IMR-90 (cell line): Measurements from ENCODE around the gene PPP2R1A. TPM values are rescaled to one million over a fixed set of nuclear protein-coding genes. Genes with fewer than 3 reads are reported as not detected.
A peak's percentile ranks its signal among the peaks of the same experiment; 100 is the strongest.

Experiments used
- ATAC-seq: fragments of 200-7000 bp; cut with Tn5 transposase; 2 replicates; pipeline ENCODE4 v1.9.1; 2020; ENCODE audit warnings: low read depth, mild to moderate bottlenecking, moderate library complexity
- BruUV-seq: library from RNA; stranded (reverse); fragments of 400-500 nt; replicated peaks from 2 replicates; lab custom pipeline; 2021; lab: Mats Ljungman, UMichigan
- CTCF ChIA-PET: fragments of 300-600 bp; formaldehyde crosslinking; extraction: SDS; loops from one replicate; lab custom pipeline; 2021; ENCODE audit warnings: antibody characterized with exemption; lab: Yijun Ruan, JAX
- POLR2A ChIA-PET: fragments of 300-600 bp; sonication (Branson Sonifier 250); formaldehyde crosslinking; loops from one replicate; lab custom pipeline; 2022; ENCODE audit warnings: antibody characterized with exemption; ENCODE audit not compliant: unreplicated experiment; lab: Charles Lee
- DNase-seq: peaks from one replicate; pipeline ENCODE4 v3.0.0; 2013
- H2AFZ ChIP-seq: replicated peaks from 2 replicates; pipeline ENCODE3; 2013; ENCODE audit warnings: low read length, mild to moderate bottlenecking; ENCODE audit not compliant: poor library complexity
- H2AK5ac ChIP-seq: 2 replicates; pipeline ENCODE4 v1.6.1; 2013; ENCODE audit warnings: low read depth, low read length, inconsistent platforms
- H2AK9ac ChIP-seq: replicated peaks from 2 replicates; pipeline ENCODE3; 2013; ENCODE audit warnings: mild to moderate bottlenecking, low read depth, low read length, moderate library complexity; ENCODE audit not compliant: poor library complexity
- H2BK120ac ChIP-seq: 2 replicates; pipeline ENCODE4 v1.6.1; 2013; ENCODE audit warnings: low read depth, low read length, inconsistent platforms
- H2BK15ac ChIP-seq: 3 replicates; pipeline ENCODE4 v1.6.1; 2013; ENCODE audit warnings: low read depth, low read length, inconsistent platforms
- H2BK20ac ChIP-seq: 2 replicates; pipeline ENCODE4 v1.6.1; 2013; ENCODE audit warnings: low read depth, mild to moderate bottlenecking, inconsistent platforms, low read length, moderate library complexity
- H2BK5ac ChIP-seq: 2 replicates; pipeline ENCODE4 v1.6.1; 2013; ENCODE audit warnings: mild to moderate bottlenecking, low read depth, low read length, inconsistent platforms; ENCODE audit not compliant: poor library complexity, severe bottlenecking
- H3K14ac ChIP-seq: replicated peaks from 2 replicates; pipeline ENCODE4 v1.6.1; 2013; ENCODE audit warnings: low read depth, low read length, inconsistent platforms
- H3K18ac ChIP-seq: 2 replicates; pipeline ENCODE4 v1.6.1; 2013; ENCODE audit warnings: low read depth, low read length, control low read depth
- H3K23ac ChIP-seq: 2 replicates; pipeline ENCODE4 v1.6.1; 2013; ENCODE audit warnings: low read depth, low read length, inconsistent platforms
- H3K27ac ChIP-seq: 2 replicates; pipeline ENCODE4 v1.5.1; 2013; ENCODE audit warnings: mild to moderate bottlenecking, control low read depth, low read length; ENCODE audit not compliant: insufficient read depth
- H3K27me3 ChIP-seq: 2 replicates; pipeline ENCODE4 v1.6.1; 2013; ENCODE audit warnings: low read length; ENCODE audit not compliant: control insufficient read depth, insufficient read depth
- H3K36me3 ChIP-seq: 2 replicates; pipeline ENCODE4 v1.6.1; 2013; ENCODE audit warnings: low read length, mixed read lengths; ENCODE audit not compliant: control insufficient read depth, insufficient read depth
- H3K4ac ChIP-seq: 2 replicates; pipeline ENCODE4 v1.6.1; 2013; ENCODE audit warnings: low read depth, low read length, inconsistent platforms
- H3K4me1 ChIP-seq: 2 replicates; pipeline ENCODE4 v1.6.1; 2013; ENCODE audit warnings: low read length, mixed read lengths; ENCODE audit not compliant: control insufficient read depth, insufficient read depth
- H3K4me2 ChIP-seq: 2 replicates; pipeline ENCODE4 v1.6.1; 2013; ENCODE audit warnings: low read depth, mild to moderate bottlenecking, control low read depth, low read length, moderate library complexity
- H3K4me3 ChIP-seq: 2 replicates; pipeline ENCODE4 v1.5.1; 2013; ENCODE audit warnings: low read depth, mild to moderate bottlenecking, control low read depth, low read length, moderate library complexity; ENCODE audit not compliant: insufficient read depth
- H3K56ac ChIP-seq: 2 replicates; pipeline ENCODE4 v1.6.1; 2013; ENCODE audit warnings: low read length, inconsistent platforms; ENCODE audit not compliant: insufficient read depth; ENCODE audit errors: extremely low read depth
- H3K79me1 ChIP-seq, 2 experiments: 2 replicates each; pipeline ENCODE4 v1.6.1; 2013; ENCODE audit warnings: low read length in 2 of 2, inconsistent platforms in 1 of 2, low read depth in 1 of 2
- H3K9ac ChIP-seq: 2 replicates; pipeline ENCODE4 v1.6.1; 2013; ENCODE audit warnings: low read depth, low read length, control low read depth
- H3K9me1 ChIP-seq: 2 replicates; pipeline ENCODE4 v1.6.1; 2013; ENCODE audit warnings: low read length, inconsistent platforms; ENCODE audit not compliant: insufficient read depth
- H3K9me3 ChIP-seq: 2 replicates; pipeline ENCODE4 v1.6.1; 2013; ENCODE audit warnings: low read length; ENCODE audit not compliant: control insufficient read depth, insufficient read depth
- H4K20me1 ChIP-seq: 2 replicates; pipeline ENCODE4 v1.6.1; 2013; ENCODE audit warnings: low read length, inconsistent platforms; ENCODE audit not compliant: insufficient read depth
- H4K5ac ChIP-seq: 2 replicates; pipeline ENCODE4 v1.6.1; 2013; ENCODE audit warnings: mild to moderate bottlenecking, low read depth, low read length, control low read depth
- H4K8ac ChIP-seq, 2 experiments: 2 replicates each; pipeline ENCODE4 v1.6.1; 2013; ENCODE audit warnings: low read depth in 2 of 2, low read length in 2 of 2, control low read depth in 1 of 2, inconsistent platforms in 1 of 2
- H4K91ac ChIP-seq: 2 replicates; pipeline ENCODE4 v1.6.1; 2013; ENCODE audit warnings: low read depth, low read length, inconsistent platforms; ENCODE audit not compliant: insufficient read depth
- CEBPB ChIP-seq: IDR thresholded peaks from 2 replicates; pipeline ENCODE4 v1.6.1; 2012; ENCODE audit warnings: low read depth, low read length, improper control_type of control experiment
- CTCF ChIP-seq: conservative IDR thresholded peaks from 2 replicates; pipeline ENCODE4 v1.5.1; 2012; ENCODE audit warnings: mild to moderate bottlenecking, low read depth, low read length, improper control_type of control experiment
- FOS ChIP-seq: fragments of 150-350 bp; IDR thresholded peaks from 2 replicates; pipeline ENCODE4 v1.6.1; 2016; ENCODE audit warnings: low read depth, low read length
- MAFK ChIP-seq: IDR thresholded peaks from 2 replicates; pipeline ENCODE4 v1.6.1; 2012; ENCODE audit warnings: low read depth, low read length, improper control_type of control experiment
- MAZ ChIP-seq: IDR thresholded peaks from 2 replicates; pipeline ENCODE4 v1.6.1; 2012; ENCODE audit warnings: low read depth, mild to moderate bottlenecking, low read length, improper control_type of control experiment, moderate library complexity, borderline replicate concordance
- MXI1 ChIP-seq: IDR thresholded peaks from 2 replicates; pipeline ENCODE4 v1.6.1; 2012; ENCODE audit warnings: low read depth, mild to moderate bottlenecking, low read length, moderate library complexity, borderline replicate concordance
- RAD21 ChIP-seq: IDR thresholded peaks from 2 replicates; pipeline ENCODE4 v1.6.1; 2012; ENCODE audit warnings: low read length, improper control_type of control experiment
- RCOR1 ChIP-seq: IDR thresholded peaks from 2 replicates; pipeline ENCODE4 v1.6.1; 2012; ENCODE audit warnings: mild to moderate bottlenecking, low read length, improper control_type of control experiment; ENCODE audit not compliant: insufficient replicate concordance
- SMC3 ChIP-seq: fragments of 150-350 bp; IDR thresholded peaks from 2 replicates; pipeline ENCODE4 v1.6.1; 2016; ENCODE audit warnings: low read depth, mild to moderate bottlenecking, antibody characterized with exemption, low read length, moderate library complexity
- WGBS, 2 experiments: methylation state at CpG; one replicate each; pipeline versions ENCODE4 v1.1.5 to v1.1.7; 2013; ENCODE audit warnings: missing lambda C conversion rate in 2 of 2; ENCODE audit not compliant: insufficient read length in 1 of 2; ENCODE audit errors: extremely low coverage in 2 of 2; 5-methylcytosine and 5-hydroxymethylcytosine counted together
- dilution Hi-C: fragments of 300-500 bp; cut with HindIII; formaldehyde crosslinking; loops from one replicate; pipeline ENCODE4 v1.14.3; 2018; ENCODE audit warnings: low sequenced_read_pairs; ENCODE audit not compliant: unreplicated experiment
- in situ Hi-C: fragments of 300-500 bp; cut with MboI; formaldehyde crosslinking; loops from 3 replicates; pipeline ENCODE4 v1.14.3; 2019; ENCODE audit warnings: low sequenced_read_pairs, inconsistent platforms, mixed read lengths
- intact Hi-C: fragments of 100-400 bp; cut with micrococcal nuclease; formaldehyde crosslinking; loops from 2 replicates; pipeline ENCODE4 v1.10.0; 2022
- polyA plus RNA-seq, 3 experiments: library from polyadenylated mRNA; depleted of rRNA; stranded (reverse); fragments of >200 nt; gene quantifications; 2 replicates each; pipeline ENCODE4 v1.2.3, GENCODE V29; 2012; ENCODE audit warnings: low replicate concordance in 1 of 3
- total RNA-seq: library from RNA; depleted of rRNA; stranded (reverse); fragments of >200 nt; gene quantifications from 2 replicates; pipeline ENCODE4 v1.2.3, GENCODE V29; 2012

Gene PPP2R1A
- total and polyA plus RNA-seq, 2 of the 4 experiments (the other 2 are of a cell fraction): 173 to 250 TPM

DNA sequence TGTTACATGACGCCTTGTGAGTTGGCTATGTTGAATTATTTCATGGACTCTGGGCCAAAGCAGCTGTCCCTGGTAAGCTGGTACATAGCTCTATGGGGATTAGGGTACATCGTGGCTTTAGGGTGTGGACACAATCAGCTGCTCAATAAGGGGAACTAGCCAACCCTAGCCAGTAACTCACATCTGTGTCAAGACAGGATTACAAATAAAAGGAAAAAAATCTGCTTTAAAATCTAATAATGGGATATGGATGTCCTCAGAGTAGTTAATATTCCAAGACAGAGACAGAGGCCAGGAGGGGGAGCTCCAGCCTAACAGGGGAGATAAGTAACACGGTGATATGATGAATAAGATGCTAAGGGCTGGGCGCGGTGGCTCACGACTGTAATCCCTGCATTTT lies 58.4 kb downstream of the PPP2R1A start:
- no peak overlapping the region for H3K4me3 ChIP-seq
- H2BK120ac ChIP-seq: no peak overlapping the region
- H2BK20ac ChIP-seq: no peak overlapping the region
- peak; percentile 91 for ATAC-seq
- no peak overlapping the region for H2AFZ ChIP-seq
- H3K4me2 ChIP-seq: no peak overlapping the region
- no peak for TF ChIP-seq MAZ
- no peak for TF ChIP-seq FOS
- no peak for TF ChIP-seq MAFK
- TF ChIP-seq RCOR1: no peak
- TF ChIP-seq CEBPB: no peak
- peak; percentile 65 for TF ChIP-seq CTCF
- TF ChIP-seq RAD21: peak; percentile 65
- peak; percentile 54 for TF ChIP-seq SMC3
- TF ChIP-seq MXI1: no peak
- no peak overlapping the region for H4K91ac ChIP-seq
- no peak overlapping the region for H2AK9ac ChIP-seq
- no peak overlapping the region for H3K18ac ChIP-seq
- H3K4ac ChIP-seq: no peak overlapping the region
- H3K79me1 ChIP-seq: no peaks in the 10 kb centered on the region
- no peak overlapping the region for H3K56ac ChIP-seq
- ChIA-PET CTCF (no interaction called here), POLR2A (no interaction called here)
- BruUV-seq: no TSS peak
- no peak overlapping the region for H4K8ac ChIP-seq
- H2BK5ac ChIP-seq: no peak overlapping the region
- no peaks in the 10 kb centered on the region for H3K4me1 ChIP-seq
- no peak overlapping the region for H3K9ac ChIP-seq
- H4K20me1 ChIP-seq: no peaks in the 10 kb centered on the region
- H3K27me3 ChIP-seq: no peaks in the 10 kb centered on the region
- H3K23ac ChIP-seq: no peak overlapping the region
- no peaks in the 10 kb centered on the region for H3K9me3 ChIP-seq
- WGBS, 2 experiments: 0% methylated on average over 2 of the region's 6 CpGs; no CpG with 5 or more reads in 1 of the 2 experiments
- H2AK5ac ChIP-seq: no peak overlapping the region
- H3K14ac ChIP-seq: no peak overlapping the region
- no peak overlapping the region for H3K27ac ChIP-seq
- peak; percentile 33 for DNase-seq
- H3K36me3 ChIP-seq: no peaks in the 10 kb centered on the region
- in situ Hi-C loops: no loop called here
- no peak overlapping the region for H2BK15ac ChIP-seq
- H3K9me1 ChIP-seq: no peaks in the 10 kb centered on the region
- intact Hi-C loops: loop anchor here (1.0 kb wide), 1 partner anchor 500 kb away; no protein-coding TSS in a partner anchor
- no peak overlapping the region for H4K5ac ChIP-seq
- dilution Hi-C loops: no loop called here
